DOHH2 (cell line): ENCODE data around the gene AFAP1.

Experiments used
- H3F3A ChIP-seq: fragments of 200-600 bp; sonication (generic), shearing (Covaris generic); 2 replicates; pipeline ENCODE4 v1.6.0; 2016; ENCODE audit warnings: antibody characterized with exemption, mild to moderate bottlenecking; ENCODE audit not compliant: control insufficient read depth, insufficient read depth
- H3K27ac ChIP-seq: fragments of 200-600 bp; sonication (generic); 2 replicates; pipeline ENCODE4 v1.5.1; 2014; ENCODE audit warnings: low read depth, mild to moderate bottlenecking, low read length, moderate library complexity
- H3K27me3 ChIP-seq: fragments of 200-600 bp; sonication (generic); 2 replicates; pipeline ENCODE4 v1.6.1; 2014; ENCODE audit warnings: mild to moderate bottlenecking, low read length, mixed read lengths; ENCODE audit not compliant: control insufficient read depth
- H3K36me3 ChIP-seq: fragments of 200-600 bp; sonication (generic); 2 replicates; pipeline ENCODE4 v1.6.1; 2014; ENCODE audit warnings: mild to moderate bottlenecking, low read length, moderate library complexity, mixed read lengths; ENCODE audit not compliant: control insufficient read depth
- H3K4me1 ChIP-seq: fragments of 200-600 bp; sonication (generic); 2 replicates; pipeline ENCODE4 v1.6.1; 2014; ENCODE audit warnings: mild to moderate bottlenecking, low read length, mixed read lengths; ENCODE audit not compliant: control insufficient read depth
- H3K4me2 ChIP-seq: fragments of 200-600 bp; sonication (generic); 2 replicates; pipeline ENCODE4 v1.6.0; 2014; ENCODE audit warnings: mild to moderate bottlenecking, low read length, moderate library complexity
- H3K4me3 ChIP-seq: fragments of 200-600 bp; sonication (generic); 2 replicates; pipeline ENCODE4 v1.5.1; 2014; ENCODE audit warnings: mild to moderate bottlenecking, low read length, mixed read lengths
- H3K79me2 ChIP-seq: fragments of 200-600 bp; sonication (generic); 2 replicates; pipeline ENCODE4 v1.6.1; 2014; ENCODE audit warnings: mild to moderate bottlenecking, low read length, mixed read lengths; ENCODE audit not compliant: control insufficient read depth
- H3K9me2 ChIP-seq: fragments of 200-600 bp; sonication (generic); replicated peaks from 2 replicates; pipeline ENCODE4 v1.6.1; 2014; ENCODE audit warnings: mild to moderate bottlenecking, low read length, mixed read lengths; ENCODE audit not compliant: control insufficient read depth
- H3K9me3 ChIP-seq: fragments of 200-600 bp; sonication (generic); 2 replicates; pipeline ENCODE4 v1.6.1; 2014; ENCODE audit warnings: antibody characterized with exemption, low read length, mixed read lengths; ENCODE audit not compliant: control insufficient read depth, insufficient read depth
- H4K20me1 ChIP-seq: fragments of 200-600 bp; sonication (generic); 2 replicates; pipeline ENCODE4 v1.6.0; 2014; ENCODE audit warnings: low read depth, mild to moderate bottlenecking, antibody characterized with exemption, low read length, moderate library complexity; ENCODE audit not compliant: control insufficient read depth, insufficient read depth
- EZH2phosphoT487 ChIP-seq: fragments of 200-600 bp; sonication (generic); IDR thresholded peaks from 2 replicates; pipeline ENCODE4 v1.6.1; 2017; ENCODE audit warnings: borderline replicate concordance, mild to moderate bottlenecking, antibody characterized with exemption, low read length, moderate library complexity, mixed read lengths
- TF ChIP-seq, protein P1 (sequence below): fragments of 200-600 bp; sonication (generic); IDR thresholded peaks from one replicate; pipeline ENCODE4 v1.5.1; 2014; ENCODE audit warnings: antibody characterized with exemption, mild to moderate bottlenecking, low read depth, low read length; ENCODE audit not compliant: poor library complexity, severe bottlenecking

AFAP1 gene

DNA sequence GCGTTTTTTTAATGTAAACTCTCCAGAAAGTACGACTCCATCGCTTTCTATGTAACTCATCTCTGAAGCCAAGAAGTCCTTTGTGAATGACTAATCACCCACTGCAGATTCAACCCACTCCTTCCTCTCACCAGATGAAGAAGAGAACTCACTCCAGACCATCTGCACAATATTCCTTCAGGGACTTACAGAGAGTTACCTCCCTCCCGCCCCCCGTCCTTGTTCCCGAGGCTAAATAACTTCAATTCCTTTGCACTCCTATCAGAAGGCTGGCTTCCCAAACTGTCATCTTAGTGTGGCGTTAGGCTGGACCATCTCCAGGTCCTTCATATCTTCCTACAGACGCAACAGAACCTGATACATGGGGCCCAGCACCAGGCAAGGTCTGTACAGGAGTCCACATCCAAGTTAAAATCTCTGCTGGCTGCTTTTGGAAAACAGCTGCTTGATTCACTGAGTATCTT is 82.4 kb downstream of the AFAP1 start:
- Histone ChIP-seq H3K9me2 (no peaks in the 10 kb centered on the region), H3F3A (no peaks in the 10 kb centered on the region), H3K27me3 (peaks cover 6% of the 10 kb centered on the region), H3K4me2 (no peak overlapping the region), H3K27ac (no peak overlapping the region), H3K9me3 (no peaks in the 10 kb centered on the region), H4K20me1 (no peaks in the 10 kb centered on the region), H3K79me2 (no peaks in the 10 kb centered on the region), H3K4me3 (no peak overlapping the region), H3K4me1 (no peaks in the 10 kb centered on the region), H3K36me3 (no peaks in the 10 kb centered on the region)
- TF ChIP-seq, protein P1, sequence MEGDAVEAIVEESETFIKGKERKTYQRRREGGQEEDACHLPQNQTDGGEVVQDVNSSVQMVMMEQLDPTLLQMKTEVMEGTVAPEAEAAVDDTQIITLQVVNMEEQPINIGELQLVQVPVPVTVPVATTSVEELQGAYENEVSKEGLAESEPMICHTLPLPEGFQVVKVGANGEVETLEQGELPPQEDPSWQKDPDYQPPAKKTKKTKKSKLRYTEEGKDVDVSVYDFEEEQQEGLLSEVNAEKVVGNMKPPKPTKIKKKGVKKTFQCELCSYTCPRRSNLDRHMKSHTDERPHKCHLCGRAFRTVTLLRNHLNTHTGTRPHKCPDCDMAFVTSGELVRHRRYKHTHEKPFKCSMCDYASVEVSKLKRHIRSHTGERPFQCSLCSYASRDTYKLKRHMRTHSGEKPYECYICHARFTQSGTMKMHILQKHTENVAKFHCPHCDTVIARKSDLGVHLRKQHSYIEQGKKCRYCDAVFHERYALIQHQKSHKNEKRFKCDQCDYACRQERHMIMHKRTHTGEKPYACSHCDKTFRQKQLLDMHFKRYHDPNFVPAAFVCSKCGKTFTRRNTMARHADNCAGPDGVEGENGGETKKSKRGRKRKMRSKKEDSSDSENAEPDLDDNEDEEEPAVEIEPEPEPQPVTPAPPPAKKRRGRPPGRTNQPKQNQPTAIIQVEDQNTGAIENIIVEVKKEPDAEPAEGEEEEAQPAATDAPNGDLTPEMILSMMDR: no peak
- no peak for TF ChIP-seq EZH2phosphoT487

DNA sequence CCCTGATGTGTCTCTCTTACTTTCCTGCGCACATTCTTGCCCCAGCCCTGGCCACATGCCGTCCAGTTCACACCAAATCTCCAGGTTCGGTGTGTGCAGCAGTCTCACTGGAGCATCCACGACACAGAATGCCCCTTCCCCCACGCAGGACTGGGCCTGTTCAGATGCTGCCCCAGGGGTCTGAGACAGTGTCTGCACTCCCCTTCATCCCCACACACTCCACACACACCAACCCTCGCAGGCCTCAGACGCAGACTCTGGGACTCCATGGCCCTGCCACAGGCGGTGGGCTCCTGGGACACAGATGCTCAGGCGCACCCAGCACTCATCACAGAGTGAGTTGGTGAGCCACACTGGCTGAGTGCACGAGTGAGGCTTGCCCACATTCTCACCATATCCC is 83.9 kb downstream of the AFAP1 start:
- H3K9me2 ChIP-seq: no peaks in the 10 kb centered on the region
- H3K79me2 ChIP-seq: no peaks in the 10 kb centered on the region
- H3K4me3 ChIP-seq: no peak overlapping the region
- no peaks in the 10 kb centered on the region for H3F3A ChIP-seq
- no peaks in the 10 kb centered on the region for H3K9me3 ChIP-seq
- no peaks in the 10 kb centered on the region for H4K20me1 ChIP-seq
- no peak overlapping the region for H3K27ac ChIP-seq
- no peak for TF ChIP-seq EZH2phosphoT487
- TF ChIP-seq, protein P1: no peak
- H3K36me3 ChIP-seq: no peaks in the 10 kb centered on the region
- H3K27me3 ChIP-seq: peaks cover 8% of the 10 kb centered on the region
- H3K4me1 ChIP-seq: no peaks in the 10 kb centered on the region
- H3K4me2 ChIP-seq: no peak overlapping the region

DNA sequence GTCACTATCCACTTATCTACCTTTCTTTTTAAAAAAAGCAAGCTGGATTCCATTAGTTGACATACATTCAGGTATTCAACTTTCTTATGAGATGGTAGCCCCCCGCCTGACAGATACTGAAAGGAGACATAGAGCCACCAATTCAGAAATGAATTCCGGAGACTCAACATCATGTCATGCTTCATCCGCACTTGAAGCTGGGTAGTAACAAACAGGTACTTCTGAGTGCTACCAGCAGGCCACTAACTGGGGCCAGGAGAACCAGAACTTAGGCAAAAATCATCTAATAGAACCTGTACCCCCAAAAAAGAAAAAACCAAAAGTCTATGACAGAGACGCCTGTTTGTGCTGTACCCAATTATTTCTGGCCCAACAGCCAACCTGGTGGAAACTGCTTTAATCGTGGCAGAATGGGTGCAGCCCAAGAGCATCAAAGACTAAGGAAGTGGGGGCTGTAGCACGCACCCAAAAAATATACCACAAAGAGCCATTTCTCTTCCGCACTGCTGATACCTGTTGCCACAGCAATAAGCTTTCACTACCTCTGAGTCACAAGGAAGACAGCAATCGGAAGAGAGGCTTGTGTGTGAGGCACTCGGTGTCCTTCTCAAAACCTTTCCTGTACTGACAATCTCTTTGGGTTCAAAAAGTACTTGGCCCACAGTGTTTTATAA is 84.8 kb downstream of the AFAP1 start:
- Histone ChIP-seq H3K4me1 (no peaks in the 10 kb centered on the region), H3K79me2 (no peaks in the 10 kb centered on the region), H3K27me3 (peaks cover 8% of the 10 kb centered on the region), H3K9me2 (no peaks in the 10 kb centered on the region), H3F3A (no peaks in the 10 kb centered on the region), H4K20me1 (no peaks in the 10 kb centered on the region), H3K4me2 (no peak overlapping the region), H3K27ac (no peak overlapping the region), H3K36me3 (no peaks in the 10 kb centered on the region), H3K4me3 (no peak overlapping the region), H3K9me3 (no peaks in the 10 kb centered on the region)
- TF ChIP-seq EZH2phosphoT487: no peak
- TF ChIP-seq, protein P1: no peak
